Bronchial epithelial cell (primary cell): ENCODE measurements around the gene CCDC149. TPM values are rescaled to one million over a fixed set of nuclear protein-coding genes. Genes with fewer than 3 reads are reported as not detected.

Experiments
- DNase-seq: peaks from one replicate; pipeline ENCODE4 v3.0.0-alpha.2; 2010; ENCODE audit warnings: low read depth
- FAIRE-seq: peaks from 2 replicates; lab custom pipeline; 2011; peaks lifted over from hg19 to GRCh38; lab: Jason Lieb, UNC
- H3K27me3 ChIP-seq: 2 replicates; pipeline ENCODE4 v1.5.1; 2011; ENCODE audit warnings: low read length; ENCODE audit not compliant: control insufficient read depth, insufficient read depth
- H3K36me3 ChIP-seq: 2 replicates; pipeline ENCODE4 v1.5.1; 2011; ENCODE audit warnings: low read length; ENCODE audit not compliant: control insufficient read depth, insufficient read depth
- H3K4me3 ChIP-seq: 2 replicates; pipeline ENCODE4 v1.5.1; 2011; ENCODE audit warnings: mild to moderate bottlenecking, low read depth, low read length, control low read depth
- total RNA-seq: library from RNA; depleted of rRNA; stranded (reverse); fragments of >200 nt; gene quantifications from 2 replicates; pipeline ENCODE4 v1.2.1, GENCODE V29; 2014
- TF ChIP-seq, protein P1 (sequence below): IDR thresholded peaks from 2 replicates; pipeline ENCODE4 v1.5.1; 2011; ENCODE audit warnings: mild to moderate bottlenecking, moderate library complexity, low read length, control low read depth, inconsistent platforms; ENCODE audit not compliant: insufficient read depth, severe bottlenecking

The CCDC149 gene
- total RNA-seq, 1 donor from 2014 or later: 4.2 TPM

GRCh38 chr4:24897639-24898038, 15.2 kb downstream of the CCDC149 start:
- H3K4me3 ChIP-seq: no peak overlapping the region
- no peaks in the 10 kb centered on the region for H3K27me3 ChIP-seq
- no peak for DNase-seq
- no peaks in the 10 kb centered on the region for H3K36me3 ChIP-seq
- TF ChIP-seq, protein P1, sequence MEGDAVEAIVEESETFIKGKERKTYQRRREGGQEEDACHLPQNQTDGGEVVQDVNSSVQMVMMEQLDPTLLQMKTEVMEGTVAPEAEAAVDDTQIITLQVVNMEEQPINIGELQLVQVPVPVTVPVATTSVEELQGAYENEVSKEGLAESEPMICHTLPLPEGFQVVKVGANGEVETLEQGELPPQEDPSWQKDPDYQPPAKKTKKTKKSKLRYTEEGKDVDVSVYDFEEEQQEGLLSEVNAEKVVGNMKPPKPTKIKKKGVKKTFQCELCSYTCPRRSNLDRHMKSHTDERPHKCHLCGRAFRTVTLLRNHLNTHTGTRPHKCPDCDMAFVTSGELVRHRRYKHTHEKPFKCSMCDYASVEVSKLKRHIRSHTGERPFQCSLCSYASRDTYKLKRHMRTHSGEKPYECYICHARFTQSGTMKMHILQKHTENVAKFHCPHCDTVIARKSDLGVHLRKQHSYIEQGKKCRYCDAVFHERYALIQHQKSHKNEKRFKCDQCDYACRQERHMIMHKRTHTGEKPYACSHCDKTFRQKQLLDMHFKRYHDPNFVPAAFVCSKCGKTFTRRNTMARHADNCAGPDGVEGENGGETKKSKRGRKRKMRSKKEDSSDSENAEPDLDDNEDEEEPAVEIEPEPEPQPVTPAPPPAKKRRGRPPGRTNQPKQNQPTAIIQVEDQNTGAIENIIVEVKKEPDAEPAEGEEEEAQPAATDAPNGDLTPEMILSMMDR: no peak
- FAIRE-seq: no peak

GRCh38 chr4:24896977-24897376, 15.9 kb downstream of the CCDC149 start:
- no peak for FAIRE-seq
- DNase-seq: no peak
- H3K36me3 ChIP-seq: no peaks in the 10 kb centered on the region
- H3K27me3 ChIP-seq: no peaks in the 10 kb centered on the region
- TF ChIP-seq, protein P1: no peak
- H3K4me3 ChIP-seq: no peak overlapping the region

DNA sequence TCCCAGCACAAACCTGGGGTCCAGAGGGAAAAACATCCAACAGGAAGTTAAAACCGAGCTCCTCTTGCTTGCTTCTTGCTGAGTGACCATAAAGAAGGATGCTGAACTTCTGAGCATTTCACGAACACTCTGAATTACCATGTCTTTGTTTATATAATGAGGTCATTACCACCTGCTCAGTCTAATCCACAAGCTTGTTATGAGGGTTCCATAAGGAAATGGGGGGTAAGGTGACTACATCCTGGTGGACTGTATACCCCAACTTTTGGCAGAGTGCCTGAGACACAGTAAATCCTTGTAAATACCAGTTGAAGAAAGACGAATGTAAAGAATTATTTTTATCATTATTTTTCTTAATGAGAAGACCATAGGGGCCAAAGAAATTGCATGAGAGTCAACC, 16.8 kb downstream of the CCDC149 start:
- DNase-seq (no peak), FAIRE-seq (no peak)
- no peaks in the 10 kb centered on the region for H3K36me3 ChIP-seq
- no peaks in the 10 kb centered on the region for H3K27me3 ChIP-seq
- H3K4me3 ChIP-seq: no peak overlapping the region
- TF ChIP-seq, protein P1: no peak

DNA sequence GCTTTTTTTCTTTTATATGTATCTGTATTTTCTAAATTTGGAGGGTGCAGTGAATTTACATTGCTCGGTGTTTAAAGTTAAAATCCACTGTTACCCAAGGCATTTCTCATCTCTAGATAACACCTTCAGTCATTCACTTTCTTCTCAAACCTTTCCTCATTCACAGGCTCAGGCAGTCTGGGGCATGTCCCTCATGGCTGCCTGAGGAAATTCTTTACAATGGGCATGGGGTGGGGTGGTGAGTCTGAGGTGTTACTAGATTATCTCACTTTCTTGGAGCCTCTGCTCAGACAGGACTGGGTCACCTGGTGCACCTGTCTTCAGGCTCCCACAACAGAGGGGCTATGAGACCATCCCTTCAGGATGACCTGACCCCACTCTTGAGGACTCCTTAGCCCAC, 17.4 kb downstream of the CCDC149 start:
- TF ChIP-seq, protein P1: no peak
- H3K27me3 ChIP-seq: no peaks in the 10 kb centered on the region
- no peak overlapping the region for H3K4me3 ChIP-seq
- H3K36me3 ChIP-seq: no peaks in the 10 kb centered on the region
- DNase-seq (peak; percentile 56), FAIRE-seq (no peak)

GRCh38 chr4:24894846-24895245, 18.0 kb downstream of the CCDC149 start:
- TF ChIP-seq, protein P1: no peak
- DNase-seq (no peak), FAIRE-seq (no peak)
- H3K36me3 ChIP-seq: no peaks in the 10 kb centered on the region
- H3K27me3 ChIP-seq: no peaks in the 10 kb centered on the region
- H3K4me3 ChIP-seq: no peak overlapping the region

DNA sequence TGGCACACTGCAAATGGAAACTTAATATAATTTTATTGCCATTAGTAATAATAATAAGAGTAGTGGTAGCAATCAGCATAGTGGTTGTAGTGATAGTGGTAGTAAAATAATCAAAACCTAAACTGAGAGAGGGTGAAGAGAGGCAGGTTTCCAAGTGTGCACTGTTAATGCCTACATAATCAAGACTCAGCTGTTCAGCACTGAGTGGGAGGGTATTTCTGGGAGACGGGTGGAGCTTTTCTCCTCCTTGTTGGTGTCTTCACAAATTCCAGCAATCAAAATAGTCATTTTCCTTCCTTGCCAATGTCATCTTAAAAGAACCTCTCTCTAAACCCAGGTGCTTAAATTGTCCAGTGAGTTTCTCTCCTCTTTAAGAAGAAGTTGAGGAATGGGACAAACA, 18.6 kb downstream of the CCDC149 start:
- no peak overlapping the region for H3K4me3 ChIP-seq
- no peaks in the 10 kb centered on the region for H3K27me3 ChIP-seq
- no peak for DNase-seq
- TF ChIP-seq, protein P1: no peak
- no peak for FAIRE-seq
- H3K36me3 ChIP-seq: no peaks in the 10 kb centered on the region
